HG02885 (cell line): ENCODE results near the gene IFNL1.
"Not testable (repeated sequence)": the region's sequence is repeated elsewhere in the genome, so short reads cannot be mapped to it uniquely, and the experiment has no call there.

ENCODE experiments used
- ATAC-seq: cut with Tn5 transposase; IDR thresholded peaks from one replicate; pipeline ENCODE4 v1.9.1; 2021; ENCODE audit warnings: mild to moderate bottlenecking; ENCODE audit not compliant: unreplicated experiment, poor library complexity

IFNL1 gene

DNA sequence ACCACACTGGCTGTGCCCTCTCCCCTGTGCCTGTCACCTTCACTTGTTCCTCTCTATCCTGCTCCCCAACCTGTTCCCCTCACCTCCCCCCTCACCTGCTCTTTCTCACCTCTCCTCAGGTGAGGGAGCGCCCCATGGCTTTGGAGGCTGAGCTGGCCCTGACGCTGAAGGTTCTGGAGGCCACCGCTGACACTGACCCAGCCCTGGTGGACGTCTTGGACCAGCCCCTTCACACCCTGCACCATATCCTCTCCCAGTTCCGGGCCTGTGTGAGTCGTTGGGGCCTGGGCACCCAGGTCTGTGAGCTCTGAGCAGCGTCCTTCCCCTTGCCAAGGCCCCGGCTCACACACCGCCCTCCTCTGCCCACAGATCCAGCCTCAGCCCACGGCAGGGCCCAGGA lies 26.8 kb upstream of the IFNL1 start:
- ATAC-seq: not testable (repeated sequence)

DNA sequence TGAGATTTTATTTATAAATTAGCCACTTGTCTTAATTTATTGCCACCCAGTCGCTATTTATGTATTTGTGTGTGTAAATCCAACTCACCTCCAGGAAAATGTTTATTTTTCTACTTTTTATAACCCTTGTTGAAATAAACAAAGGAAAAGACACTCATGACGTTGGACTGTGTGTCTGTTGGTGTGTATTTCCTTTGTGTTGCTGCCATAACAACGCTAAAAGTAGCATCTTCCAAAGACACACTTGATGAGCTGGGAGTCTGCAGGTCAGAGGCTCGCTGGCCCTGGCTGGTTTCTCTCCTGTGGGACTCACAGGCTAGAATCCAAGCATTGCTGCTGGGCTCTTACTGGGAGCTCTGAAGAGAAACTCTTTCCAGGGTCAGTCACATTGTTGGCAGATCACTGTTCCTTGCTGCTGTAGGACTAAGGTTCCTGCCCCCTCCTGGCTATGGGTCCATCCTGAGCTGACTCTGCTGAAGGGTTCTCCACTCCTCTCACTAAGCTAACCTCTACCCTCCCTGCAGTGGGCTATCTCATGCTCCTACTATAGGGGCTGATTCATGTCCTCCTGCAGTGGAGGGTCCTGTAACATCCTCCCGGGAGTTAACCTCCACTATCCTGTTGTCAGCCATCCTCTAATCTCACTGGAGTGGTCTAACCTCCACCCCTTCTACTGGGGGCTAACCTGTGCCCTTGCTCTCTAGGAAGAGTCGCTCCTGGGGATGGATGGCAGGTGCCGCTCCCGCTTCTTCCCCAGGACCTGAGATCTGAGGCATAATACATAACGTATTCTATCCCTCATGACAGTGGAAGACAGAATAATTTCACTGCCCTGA lies 26.0 kb upstream of the IFNL1 start:
- no peak for ATAC-seq

DNA sequence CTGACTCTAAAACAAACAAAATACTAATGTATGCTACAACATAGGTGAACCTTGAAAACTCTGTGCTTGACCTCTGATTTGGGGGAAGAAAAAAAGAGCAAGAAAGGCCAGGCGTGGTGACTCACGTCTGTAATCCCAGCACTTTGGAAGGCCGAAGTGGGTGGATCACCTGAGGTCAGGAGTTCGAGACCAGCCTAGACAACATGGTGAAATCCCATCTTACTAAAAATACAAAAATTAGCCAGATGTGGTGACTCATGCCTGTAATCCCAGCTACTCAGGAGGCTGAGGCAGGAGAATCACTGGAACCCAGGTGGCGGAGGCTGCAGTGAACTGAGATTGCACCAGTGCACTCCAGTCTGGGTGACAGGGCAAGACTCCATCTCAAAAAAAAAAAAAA lies 22.3 kb upstream of the IFNL1 start:
- not testable (repeated sequence) for ATAC-seq

- ATAC-seq: no peak
These were observed 20.6 kb upstream of the IFNL1 start for GRCh38 chr19:39275578-39275977.

GRCh38 chr19:39276740-39277139 lies 19.5 kb upstream of the IFNL1 start:
- ATAC-seq: no peak

DNA sequence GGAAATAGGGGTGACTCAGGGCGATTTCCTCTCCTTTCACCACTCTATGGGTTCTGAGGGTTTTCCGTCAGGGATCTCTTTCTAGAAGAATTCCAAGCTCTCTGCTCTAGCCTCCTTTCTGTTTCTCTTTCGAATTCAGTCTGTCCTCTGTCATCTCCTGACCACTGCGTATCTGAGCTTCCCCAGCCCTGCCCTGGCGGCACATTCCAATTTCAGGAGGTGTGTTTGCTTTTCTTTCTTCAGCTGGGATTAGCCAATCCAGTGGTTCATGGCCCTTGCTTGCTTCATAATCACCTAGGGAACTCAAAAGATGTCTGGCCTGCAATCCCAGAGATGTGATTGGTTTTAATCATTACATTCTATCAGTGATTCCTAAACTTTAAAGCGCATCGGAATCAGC lies 18.6 kb upstream of the IFNL1 start:
- ATAC-seq: no peak

DNA sequence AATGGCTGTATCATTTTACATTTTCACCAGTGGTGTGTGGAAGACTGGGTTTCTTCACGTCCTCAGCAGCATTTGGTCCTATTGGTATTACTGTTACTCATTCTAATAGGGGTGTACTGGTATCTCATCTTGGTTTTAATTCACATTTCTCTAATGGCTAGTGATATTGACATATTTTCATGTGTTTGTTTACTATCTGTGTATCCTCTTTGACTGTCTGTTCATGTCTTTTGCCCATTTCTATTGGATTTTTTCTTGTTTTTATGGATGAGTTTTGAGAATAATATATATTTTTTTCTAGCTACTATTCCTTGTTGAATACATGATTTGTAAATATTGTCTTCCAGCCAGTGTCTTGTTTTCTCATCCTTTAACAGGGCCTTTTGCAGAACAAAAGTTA lies 14.2 kb upstream of the IFNL1 start:
- no peak for ATAC-seq

- ATAC-seq: no peak
These were observed 12.2 kb upstream of the IFNL1 start for GRCh38 chr19:39284032-39284431.

DNA sequence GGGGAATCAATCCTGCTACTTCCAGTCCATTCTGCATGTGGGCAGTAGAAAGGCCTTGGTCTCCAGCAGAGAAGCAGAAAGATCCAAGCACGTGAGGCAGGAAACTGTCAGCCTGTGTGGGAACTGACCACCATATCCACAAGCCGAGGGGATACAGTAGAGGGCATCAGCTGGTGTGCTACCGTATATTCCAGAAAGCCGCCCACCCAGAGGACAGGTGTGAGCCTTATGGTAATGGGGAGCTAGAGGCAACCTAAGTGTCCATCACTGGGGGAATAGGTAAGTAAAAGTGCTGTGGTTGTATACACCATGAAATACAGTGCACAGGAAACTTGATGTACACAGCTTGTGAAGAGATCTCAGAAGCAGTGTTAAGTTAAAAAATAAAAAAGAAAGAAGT lies 2.8 kb upstream of the IFNL1 start:
- ATAC-seq: no peak

DNA sequence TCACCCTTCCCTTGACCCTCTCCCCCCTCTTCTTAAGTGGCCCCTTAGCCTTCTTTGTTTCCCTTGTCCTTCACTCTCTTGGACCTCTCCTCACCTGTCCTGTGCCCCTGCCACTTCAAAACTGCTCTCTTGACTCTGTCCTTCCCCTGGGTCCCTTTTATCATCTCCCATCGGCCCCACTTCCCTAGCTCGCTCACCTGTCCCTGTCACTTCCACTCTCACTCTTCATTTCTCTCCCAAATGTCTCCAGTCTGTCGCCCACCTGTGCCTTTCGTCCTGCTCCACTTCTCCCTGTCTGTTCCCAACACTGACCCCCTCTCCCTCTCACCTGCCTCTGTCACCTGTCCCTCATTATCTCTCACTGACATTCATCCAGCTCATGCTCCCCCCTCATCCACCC lies 699 bp downstream of the IFNL1 start:
- ATAC-seq: no peak

- no peak for ATAC-seq
These were observed 1.9 kb downstream of the IFNL1 start for GRCh38 chr19:39297931-39298634.

GRCh38 chr19:39299404-39299803 lies 3.2 kb downstream of the IFNL1 start:
- no peak for ATAC-seq

DNA sequence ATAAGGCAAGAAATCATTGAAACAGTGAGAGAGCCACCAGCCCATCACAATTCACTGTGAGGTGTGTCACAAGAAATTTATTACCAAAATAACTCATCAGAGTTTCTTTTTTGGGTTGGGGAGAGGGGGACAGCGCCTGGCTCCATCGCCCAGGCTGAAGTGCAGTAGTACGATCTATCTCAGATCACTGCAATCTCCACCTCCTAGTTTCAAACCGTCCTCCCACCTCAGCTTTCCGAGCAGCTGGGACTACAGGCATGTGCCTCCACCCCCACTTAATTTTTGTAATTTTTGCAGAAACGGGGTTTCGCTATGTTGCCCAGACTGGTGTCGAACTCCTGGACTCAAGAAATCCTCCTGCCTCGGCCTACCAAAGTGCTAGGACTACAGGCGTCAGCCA lies 3.6 kb downstream of the IFNL1 start:
- ATAC-seq: no peak

- no peak for ATAC-seq
These were observed 4.8 kb downstream of the IFNL1 start for GRCh38 chr19:39301021-39301420.

DNA sequence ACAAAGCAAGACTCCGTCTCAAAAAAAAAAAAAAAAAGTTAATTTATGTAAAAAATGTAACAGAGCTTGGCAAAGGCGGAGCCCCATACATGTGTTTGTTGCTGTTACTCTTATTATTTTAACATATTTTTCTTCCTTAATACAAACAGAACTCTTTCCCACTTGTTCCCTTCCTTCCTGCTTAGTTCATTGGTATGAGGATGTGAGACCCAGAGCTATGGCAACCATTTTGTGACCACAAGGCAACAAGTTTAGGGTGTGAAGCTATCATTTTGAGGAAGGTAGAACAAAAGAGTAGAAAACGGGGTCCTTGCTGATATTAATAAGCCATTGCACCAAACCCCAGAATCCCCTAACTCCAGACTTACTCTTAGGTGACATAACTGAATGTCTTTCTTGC lies 5.4 kb downstream of the IFNL1 start:
- ATAC-seq: no peak

GRCh38 chr19:39303373-39304184 lies 7.4 kb downstream of the IFNL1 start:
- ATAC-seq: no peak

DNA sequence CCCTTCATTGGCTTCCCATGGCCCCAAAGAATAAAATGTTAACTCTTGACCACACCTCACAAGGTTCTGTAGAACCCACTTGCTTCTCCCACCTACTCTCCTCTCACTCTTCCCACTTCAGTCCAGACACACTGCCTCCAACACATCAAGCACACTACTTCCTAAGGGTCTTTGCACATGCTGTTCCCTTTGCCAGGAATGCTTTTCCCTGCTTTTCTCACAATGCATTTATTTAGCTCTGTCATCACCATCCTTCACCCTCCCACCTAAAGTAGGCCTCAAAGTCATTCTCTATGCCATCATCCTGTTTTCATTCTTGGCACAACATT lies 7.9 kb downstream of the IFNL1 start:
- ATAC-seq: no peak

GRCh38 chr19:39304701-39305571 lies 8.7 kb downstream of the IFNL1 start:
- ATAC-seq: no peak

DNA sequence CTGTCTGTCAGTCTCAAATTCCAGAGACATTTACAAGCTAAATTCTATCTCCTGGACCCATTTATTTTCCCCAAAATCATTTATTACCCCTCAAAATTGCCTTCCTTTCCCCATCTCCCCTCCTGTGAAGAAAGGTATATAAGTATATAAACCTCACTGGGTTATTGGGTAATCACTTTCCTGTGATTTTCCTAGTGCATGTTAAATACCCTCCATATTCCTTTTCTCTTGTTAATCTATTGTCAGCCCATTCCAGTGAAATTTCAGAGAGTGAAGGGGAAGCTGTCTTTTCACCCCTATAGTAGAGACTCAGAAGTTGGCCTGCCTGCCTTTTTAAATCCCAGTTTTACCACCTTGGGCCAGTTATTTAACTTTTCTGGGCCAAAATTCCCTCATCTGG lies 9.9 kb downstream of the IFNL1 start:
- ATAC-seq: no peak
